Stimulated activated CD8-positive, alpha-beta memory T cell treated with anti-CD3 and anti-CD28 coated beads, Interleukin-15, amount 100 ng/mL, for 4 hours (primary cell): ENCODE measurements around the gene SUV39H1.
"Not testable (repeated sequence)": the region's sequence is repeated elsewhere in the genome, so short reads cannot be mapped to it uniquely, and the experiment has no call there.

Experiments used
- DNase-seq, 2 donors: peaks; one replicate each; pipeline ENCODE4 v3.0.0-alpha.2; 2020; ENCODE audit warnings: low read depth in 2 of 2

The SUV39H1 gene, protein sequence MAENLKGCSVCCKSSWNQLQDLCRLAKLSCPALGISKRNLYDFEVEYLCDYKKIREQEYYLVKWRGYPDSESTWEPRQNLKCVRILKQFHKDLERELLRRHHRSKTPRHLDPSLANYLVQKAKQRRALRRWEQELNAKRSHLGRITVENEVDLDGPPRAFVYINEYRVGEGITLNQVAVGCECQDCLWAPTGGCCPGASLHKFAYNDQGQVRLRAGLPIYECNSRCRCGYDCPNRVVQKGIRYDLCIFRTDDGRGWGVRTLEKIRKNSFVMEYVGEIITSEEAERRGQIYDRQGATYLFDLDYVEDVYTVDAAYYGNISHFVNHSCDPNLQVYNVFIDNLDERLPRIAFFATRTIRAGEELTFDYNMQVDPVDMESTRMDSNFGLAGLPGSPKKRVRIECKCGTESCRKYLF

DNA sequence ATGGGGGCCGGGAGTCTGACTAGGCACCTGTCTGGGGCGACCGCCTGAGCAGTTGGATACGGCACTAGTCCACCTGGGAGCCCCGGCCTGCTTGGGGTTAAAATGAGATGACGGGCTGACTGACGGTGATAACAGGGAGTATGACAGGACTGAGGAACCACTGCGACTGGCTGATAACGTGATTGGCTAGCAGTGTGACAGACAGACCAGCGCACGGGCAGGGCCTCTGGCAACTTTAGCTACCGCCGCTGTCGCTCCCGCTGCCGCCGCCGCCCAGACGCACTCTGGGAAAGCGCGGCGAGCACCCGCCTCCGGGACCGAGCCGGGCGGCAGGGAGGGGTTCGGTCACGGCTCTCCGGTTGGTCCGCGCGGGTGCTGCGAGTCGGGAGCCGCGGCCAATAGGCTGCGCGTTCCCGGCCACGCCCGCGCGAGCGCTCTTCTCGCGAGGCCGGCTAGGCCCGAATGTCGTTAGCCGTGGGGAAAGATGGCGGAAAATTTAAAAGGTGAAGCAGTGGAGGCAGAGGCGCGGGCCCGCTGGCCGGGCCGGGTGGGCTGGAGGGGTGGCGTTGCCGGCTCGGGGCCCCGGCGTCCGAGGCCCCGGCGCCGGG, at the start of gene SUV39H1:
Gene SUV39H1 (plus strand): TSS at position 434 of the 608 bp plus-strand sequence. CDS start 51 bp downstream, at position 485.
- DNase-seq: peak; percentile 63 to 66

DNA sequence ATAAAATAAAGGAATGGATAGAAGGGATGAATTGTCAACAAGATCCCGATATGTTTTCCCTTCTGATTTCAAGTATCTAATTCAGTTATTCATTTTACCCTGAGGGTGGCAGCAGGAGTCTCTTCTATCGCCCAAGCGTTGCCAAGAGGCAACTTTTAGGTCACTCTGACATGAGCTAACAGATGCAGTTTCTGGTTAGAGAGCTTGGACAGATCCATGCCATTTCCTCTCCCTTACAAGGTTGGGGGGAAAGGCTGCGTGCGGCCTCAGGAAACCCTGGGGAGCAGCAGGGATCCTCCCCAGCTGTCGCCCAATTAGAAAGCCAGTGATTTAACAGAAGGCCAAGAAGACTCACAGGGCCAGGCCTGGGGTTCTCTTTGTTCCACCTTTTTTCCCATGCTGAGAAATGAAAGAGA, 48.2 kb upstream of the SUV39H1 start:
- DNase-seq: peak in 1 of 2 donors; percentile 1

DNA sequence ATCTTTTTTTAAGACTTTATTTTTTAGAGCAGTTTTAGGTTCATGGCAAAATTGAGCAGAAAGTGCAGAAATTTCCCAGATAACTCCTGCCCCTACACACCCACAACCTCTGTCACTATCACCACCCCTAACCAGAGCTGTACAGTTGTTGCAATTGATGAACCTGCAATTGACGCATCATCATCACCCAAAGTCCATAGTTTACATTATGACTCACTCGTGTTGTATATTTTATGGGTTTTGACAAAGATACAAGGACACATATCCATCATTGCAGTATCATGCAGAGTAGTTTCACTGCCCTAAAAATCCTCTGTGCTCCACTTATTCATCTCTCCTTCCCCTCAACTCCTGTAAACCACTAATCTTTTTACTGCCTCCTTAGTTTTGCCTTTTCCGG, 47.4 kb upstream of the SUV39H1 start:
- no peak for DNase-seq

DNA sequence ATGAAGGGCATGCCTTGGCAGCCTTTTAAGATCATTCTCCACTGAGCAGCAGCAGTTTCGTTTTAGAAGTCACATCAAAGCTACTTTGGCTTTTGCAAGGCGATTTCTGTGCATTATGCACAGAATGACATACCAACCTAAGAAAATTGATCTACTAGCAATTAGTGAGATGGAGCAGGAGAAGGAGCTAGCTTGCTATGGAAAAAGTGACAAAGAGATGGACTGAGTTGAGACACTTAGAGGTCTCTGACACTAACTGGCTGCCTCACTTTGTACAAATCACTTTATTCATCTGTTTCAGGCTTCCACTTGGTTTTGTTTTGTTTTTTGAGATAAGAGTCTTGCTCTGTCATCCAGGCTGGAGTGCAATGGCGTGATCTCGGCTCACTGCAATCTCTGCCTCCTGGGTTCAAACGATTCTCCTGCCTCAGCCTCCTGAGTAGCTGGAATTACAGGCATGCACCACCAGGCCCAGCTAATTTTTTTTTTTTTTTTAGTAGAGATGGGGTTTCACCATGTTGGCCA, 44.4 kb upstream of the SUV39H1 start:
- DNase-seq: not testable (repeated sequence)

DNA sequence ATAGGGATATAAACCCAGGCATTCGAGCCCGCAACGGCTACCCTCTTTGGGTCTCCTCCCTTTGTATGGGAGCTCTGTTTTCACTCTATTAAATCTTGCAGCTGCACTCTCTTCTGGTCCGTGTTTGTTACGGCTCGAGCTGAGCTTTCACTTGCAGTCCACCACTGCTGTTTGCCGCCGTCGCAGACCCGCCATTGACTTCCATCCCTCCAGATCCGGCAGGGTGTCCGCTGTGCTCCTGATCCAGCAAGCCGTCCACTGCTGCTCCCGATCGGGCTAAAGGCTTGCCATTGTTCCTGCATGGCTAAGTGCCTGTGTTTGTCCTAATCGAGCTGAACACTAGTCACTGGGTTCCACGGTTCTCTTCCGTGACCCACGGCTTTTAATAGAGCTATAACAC, 41.8 kb upstream of the SUV39H1 start:
- not testable (repeated sequence) for DNase-seq

DNA sequence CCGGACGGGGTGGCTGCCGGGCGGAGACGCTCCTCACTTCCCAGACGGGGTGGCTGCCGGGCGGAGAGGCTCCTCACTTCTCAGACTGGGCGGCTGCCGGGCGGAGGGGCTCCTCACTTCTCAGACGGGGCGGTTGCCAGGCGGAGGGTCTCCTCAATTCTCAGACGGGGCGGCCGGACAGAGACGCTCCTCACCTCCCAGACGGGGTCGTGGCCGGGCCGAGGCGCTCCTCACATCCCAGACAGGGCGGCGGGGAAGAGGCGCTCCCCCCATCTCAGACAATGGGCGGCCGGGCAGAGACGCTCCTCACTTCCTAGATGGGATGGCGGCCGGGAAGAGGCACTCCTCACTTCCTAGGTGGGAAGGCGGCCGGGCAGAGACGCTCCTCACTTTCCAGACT, 36.8 kb upstream of the SUV39H1 start:
- DNase-seq: not testable (repeated sequence)

DNA sequence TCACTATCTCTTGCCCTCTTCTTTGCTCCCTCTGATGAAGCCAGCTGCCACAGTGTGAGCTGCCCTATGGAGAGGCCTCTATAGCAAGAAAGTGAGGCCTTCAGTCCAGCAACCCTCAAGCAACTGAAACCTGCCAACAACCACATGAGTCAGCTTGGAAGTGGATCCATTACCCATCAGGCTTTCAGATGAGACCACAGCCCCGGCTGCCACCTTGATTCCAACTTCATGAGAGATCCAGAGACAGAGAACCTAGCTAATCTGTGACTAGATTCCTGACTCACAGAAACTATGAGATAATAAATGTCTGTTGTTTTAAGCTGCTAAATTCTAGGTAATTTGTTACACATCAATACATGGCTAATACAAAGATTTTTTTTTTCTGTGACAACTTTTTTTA, 33.3 kb upstream of the SUV39H1 start:
- DNase-seq: no peak

DNA sequence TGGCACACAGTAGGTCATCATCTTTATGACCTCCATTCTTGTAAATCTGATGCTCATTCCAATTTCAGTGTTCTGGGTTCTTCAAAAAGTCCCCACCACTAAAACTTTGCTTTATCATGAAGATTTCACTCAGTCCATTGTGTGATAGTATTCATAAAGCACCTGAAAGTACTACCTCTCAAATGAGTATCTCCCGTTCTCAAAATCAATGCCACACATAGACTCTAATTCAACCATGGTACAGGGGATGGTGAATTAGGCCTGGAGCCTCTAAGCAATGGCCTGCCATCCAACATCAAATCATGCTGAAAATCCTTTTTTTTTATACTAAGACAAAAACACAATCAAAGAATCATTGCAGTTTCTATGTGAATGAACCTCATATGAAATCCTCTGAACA, 32.4 kb upstream of the SUV39H1 start:
- DNase-seq: no peak

DNA sequence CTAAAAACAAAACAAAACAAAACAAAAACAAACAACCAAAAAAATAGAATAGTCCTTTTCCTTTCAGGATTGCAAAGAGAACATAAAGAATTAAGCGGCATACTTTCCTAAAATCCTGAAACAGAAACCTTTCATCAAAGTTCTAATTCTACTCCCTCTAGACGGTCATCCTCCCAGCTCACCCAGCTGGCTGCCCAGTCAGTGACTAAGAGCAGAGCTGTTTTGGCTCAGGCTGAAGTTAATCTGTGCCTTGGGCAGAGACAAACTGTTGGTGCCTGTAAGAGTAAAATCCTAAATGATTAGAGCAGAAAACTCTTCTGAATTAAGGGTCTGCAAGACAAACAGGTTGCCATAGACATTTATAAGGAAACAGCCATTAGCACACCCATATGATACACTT, 30.5 kb upstream of the SUV39H1 start:
- DNase-seq: no peak

DNA sequence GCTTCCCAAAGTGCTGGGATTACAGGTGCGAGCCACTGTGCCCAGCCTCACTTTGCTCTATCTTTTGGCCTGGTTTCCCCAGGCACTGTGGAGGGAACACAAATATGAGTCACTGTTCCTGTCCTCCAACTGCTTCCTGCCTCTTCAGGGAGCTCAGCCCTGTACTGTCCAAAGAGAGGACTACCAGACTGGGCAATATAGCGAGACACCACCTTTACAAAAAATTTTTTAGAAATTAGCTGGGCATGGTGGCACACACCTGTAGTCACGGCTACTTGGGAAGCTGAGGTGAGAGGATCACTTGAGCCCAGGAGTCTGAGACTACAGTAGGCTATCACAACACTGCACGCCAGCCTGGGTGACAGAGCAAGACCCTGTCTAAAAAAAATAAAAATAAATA, 29.9 kb upstream of the SUV39H1 start:
- DNase-seq: no peak

DNA sequence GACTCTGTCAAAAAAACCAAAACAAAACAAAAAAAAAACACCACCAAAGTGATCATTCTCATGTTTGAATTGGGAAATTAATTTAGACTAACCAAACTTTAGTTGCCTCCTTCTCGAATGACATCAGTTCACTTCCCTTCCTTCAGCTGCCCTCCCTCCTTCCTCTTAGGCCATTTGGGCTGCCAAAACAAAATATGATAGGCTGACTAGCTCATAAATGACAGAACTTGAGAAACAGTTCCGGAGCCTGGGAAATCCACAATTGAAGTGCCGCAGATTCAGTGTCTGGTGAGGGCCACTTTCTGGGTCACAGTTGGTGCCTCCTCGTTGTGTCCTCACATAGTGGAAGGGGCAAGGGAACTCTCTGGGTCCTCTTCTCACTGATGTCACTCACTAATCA, 29.0 kb upstream of the SUV39H1 start:
- DNase-seq: no peak

DNA sequence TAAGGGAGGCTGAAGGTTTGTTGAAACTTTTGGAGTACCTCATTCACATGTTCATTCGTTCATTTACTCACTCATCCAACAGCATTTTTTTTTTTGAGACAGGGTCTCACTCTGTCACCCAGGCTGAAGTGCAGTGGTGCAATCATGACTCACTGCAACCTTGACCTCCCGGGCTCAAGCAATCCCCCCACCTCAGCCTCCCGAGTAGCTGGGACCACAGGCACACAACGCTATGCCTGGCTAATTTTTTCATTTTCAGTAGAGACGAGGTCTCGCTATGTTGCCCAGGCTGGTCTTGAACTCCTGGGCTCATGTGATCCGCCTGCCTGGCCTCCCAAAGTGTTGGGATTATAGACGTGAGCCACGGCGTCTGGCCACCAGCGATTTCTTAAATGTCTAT, 28.3 kb upstream of the SUV39H1 start:
- not testable (repeated sequence) for DNase-seq

DNA sequence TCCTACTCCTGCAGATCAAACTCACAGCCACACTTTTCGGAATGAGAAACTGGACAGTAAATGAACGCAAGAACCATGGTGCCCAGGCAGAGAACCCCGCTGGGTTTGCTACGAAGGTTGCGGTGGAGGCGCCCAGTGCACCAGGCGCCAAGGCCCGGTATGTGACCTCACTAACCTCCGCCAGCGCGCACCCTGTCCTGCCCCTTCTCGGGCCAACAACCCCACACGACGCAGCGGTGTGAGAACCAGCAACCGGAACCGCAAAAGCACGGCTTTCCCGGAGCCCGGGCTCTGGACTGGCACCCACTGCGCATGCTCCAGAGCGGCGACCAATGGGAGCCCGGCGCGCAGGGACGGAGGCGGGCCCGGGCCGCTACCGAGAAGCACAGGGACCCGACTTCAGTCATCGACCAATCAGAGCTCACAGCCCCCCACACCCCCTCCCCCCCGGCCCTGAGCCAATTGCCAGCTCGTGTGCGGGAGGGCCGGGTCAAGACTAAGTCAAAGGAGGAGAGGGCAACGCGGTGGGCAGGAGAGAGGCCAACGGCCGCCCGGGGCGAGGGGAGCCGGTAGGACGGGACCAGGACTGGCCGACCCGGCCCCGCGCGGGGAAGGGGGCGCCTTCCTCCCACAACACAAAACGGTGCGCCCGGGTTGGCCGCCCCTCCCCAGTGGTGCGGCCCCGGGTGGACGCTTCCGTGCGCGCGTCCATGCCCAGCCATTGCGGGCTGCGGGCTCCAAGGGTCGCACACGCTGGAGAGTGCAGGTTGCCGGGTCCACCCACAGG, 20.2 kb upstream of the SUV39H1 start:
- DNase-seq: peak; percentile 71 to 77

DNA sequence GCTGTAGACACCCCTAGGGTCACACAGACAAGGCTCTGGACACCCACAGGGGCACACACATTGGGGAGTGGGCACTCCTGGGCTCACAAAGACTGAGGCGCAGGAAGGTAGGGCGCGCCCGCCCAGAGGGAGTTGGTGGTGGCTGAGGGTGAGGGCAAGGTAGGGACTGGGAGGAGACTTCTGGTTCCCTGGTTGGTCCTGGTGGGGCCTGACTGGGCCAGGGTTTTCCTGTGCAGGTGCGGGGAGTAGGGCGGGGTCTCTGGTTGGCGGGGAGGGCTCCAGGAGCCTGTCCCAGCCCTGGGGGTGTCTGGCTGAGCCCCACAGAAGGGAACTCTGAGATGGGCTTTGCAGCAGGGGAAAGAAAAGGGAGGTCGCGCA, 19.7 kb upstream of the SUV39H1 start:
- no peak for DNase-seq

DNA sequence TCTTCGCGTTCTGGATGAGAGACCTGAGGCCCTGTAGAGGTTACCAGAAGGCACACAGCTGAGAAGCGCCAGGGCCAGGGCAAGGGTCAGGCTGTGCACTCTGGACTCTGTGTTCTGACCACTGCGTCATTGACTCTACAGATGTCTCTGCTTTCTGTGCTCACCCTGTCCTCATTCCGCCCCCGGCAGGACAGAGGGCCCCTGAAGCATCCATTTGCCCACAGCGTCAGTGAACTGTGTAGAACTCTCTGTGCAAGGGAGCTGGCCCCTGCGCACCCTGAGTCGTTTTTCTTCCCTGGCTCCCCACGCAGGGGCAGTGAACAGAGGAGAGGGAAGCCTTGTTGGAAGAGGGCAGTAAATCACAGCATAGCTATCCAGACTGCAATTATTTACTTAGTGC, 19.0 kb upstream of the SUV39H1 start:
- no peak for DNase-seq

DNA sequence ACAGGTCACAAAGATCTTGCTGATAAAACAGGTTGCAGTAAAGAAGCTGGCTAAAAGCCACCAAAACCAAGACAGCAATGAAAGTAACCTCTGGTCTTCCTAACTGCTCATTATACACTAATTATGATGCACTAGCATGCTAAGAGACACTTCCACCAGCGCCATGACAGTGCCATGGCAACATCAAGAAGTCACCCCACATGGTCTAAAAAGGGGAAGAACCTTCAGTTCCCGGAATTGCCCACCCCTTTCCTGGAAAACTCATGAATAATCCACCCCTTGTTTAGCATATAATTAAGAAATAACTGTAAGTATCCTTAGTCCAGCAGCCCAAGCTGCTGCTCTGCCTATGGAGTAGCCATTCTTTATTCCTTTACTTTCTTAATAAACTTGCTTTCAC, 16.1 kb upstream of the SUV39H1 start:
- DNase-seq: not testable (repeated sequence)

DNA sequence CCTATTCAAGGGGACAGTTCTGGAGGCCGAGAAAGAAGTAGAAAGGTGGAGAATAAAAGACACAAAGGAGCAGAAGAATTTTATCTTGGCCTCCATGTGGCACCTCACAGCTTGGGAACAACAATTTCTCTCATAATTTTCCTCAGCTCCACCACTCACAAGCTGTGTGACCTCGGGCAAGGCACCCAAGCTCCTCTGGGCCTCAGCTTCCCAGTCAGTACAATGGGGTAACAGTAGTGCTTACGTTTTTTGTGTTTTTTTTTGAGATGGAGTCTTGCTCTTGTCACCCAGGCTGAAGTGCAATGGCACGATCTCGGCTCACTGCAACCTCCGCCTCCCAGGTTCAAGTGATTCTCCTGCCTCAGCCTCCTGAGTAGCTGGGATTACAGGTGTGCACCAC, 15.6 kb upstream of the SUV39H1 start:
- DNase-seq: not testable (repeated sequence)

DNA sequence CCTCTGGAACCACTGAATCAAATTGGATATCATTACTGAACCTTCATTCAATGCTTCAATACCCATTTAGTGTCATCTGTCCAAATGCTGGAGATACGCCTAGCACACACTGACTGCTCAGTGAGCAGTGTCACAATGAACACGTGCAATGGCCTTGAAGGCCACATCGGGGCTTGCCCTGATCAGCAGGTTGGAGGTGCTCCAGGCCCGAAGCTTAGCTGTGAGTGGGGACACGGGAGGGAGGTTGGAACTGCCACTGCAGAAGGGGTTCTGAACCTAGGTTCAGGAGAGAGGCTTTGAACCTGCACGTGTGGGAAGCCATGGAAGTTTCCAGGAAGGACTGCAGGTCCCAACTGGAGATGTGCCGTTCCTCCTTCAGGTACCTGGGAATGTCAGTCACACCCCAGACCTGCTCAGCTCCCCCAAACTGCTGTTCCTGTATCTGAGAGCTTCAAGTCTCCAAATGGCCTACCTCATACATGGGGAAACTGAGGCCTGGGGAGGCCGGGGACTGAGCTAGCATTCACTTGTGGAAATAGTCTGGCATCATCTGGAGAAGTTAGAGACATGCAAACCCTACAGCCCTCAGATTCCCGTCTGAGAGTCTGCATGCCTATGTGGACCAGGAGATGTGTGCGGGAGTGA, 14.9 kb upstream of the SUV39H1 start:
- DNase-seq: no peak

DNA sequence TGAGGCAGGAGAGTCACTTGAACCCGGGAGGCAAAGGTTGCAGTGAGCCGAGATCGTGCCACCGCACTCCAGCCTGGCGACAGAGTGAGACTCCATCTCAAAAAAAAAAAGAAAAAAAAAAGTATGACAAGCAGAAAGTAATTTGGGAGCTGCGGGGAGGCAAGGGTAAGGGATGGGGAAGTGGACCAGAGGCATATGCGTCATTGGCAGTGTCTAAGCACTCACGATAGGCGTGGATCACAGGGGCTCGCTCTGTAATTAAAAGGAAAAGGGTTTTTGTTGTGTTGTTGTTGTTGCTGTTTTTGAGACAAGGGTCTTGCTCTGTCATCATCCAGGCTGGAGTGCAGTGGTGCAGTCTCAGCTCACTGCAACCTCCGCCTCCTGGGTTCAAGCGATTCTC, 13.7 kb upstream of the SUV39H1 start:
- not testable (repeated sequence) for DNase-seq

DNA sequence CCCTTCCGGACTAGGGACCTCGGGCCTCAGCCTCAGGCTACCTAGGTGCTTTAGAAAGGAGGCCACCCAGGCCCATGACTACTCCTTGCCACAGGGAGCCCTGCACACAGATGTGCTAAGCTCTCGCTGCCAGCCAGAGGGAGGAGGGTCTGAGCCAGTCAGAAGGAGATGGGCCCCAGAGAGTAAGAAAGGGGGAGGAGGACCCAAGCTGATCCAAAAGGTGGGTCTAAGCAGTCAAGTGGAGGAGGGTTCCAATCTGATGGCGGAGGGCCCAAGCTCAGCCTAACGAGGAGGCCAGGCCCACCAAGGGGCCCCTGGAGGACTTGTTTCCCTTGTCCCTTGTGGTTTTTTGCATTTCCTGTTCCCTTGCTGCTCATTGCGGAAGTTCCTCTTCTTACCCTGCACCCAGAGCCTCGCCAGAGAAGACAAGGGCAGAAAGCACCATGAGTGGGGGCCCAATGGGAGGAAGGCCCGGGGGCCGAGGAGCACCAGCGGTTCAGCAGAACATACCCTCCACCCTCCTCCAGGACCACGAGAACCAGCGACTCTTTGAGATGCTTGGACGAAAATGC, 13.0 kb upstream of the SUV39H1 start, which contains the start of gene WAS:
Gene WAS (plus strand): TSS at position 389 of the 572 bp plus-strand sequence. CDS start 55 bp downstream, at position 444.
- no peak for DNase-seq

DNA sequence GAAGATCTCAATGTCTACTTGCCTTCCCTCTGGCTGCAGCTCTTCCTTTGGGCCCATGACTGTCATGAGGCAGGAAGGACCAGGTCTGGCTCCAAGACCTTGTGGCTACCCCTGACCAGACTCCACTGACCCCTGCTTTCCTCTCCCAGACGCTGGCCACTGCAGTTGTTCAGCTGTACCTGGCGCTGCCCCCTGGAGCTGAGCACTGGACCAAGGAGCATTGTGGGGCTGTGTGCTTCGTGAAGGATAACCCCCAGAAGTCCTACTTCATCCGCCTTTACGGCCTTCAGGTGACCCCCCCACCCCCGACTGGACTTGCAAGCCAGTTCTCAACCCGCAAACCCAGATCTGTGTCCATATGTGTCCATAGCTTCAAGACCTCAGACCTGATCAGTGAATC, 12.4 kb upstream of the SUV39H1 start:
- no peak for DNase-seq
